ENCODE measurements around the gene THADA. TPM values are rescaled to one million over a fixed set of nuclear protein-coding genes. Genes with fewer than 3 reads are reported as not detected.

Gene THADA
- total RNA-seq, 1 experiment from 2014 or later, result 35.7 TPM

DNA sequence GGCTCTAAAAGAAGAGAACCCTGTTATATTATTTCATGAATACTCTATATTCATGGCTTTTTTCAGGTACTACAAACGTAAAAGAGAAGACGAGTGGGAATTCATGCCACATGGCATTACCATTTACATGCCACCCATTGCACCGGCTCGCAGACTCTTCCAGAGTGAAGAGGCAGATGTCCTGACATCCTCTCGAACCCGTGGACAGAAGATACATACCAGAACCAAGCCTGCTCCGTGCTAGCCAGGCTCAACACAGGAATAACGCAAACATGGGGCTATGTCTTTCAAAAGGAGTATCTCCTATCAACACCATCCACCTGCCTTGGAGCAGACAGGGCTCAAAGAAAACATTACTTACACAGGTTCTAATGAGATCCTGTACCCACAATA is 168.8 kb downstream of the THADA start:
- Histone ChIP-seq H3K27me3 (no peaks in the 10 kb centered on the region), H3K9me3 (replicated peaks) (no peaks in the 10 kb centered on the region; the same call in 1 of the 2 replicates), H3K4me3 (no peak overlapping the region), H3K36me3 (peaks cover 8% of the 10 kb centered on the region; the same call in 1 of the 2 replicates), H3K4me1 (peaks cover 12% of the 10 kb centered on the region), H3K27ac (no peak overlapping the region)
- DNase-seq, result no peak

DNA sequence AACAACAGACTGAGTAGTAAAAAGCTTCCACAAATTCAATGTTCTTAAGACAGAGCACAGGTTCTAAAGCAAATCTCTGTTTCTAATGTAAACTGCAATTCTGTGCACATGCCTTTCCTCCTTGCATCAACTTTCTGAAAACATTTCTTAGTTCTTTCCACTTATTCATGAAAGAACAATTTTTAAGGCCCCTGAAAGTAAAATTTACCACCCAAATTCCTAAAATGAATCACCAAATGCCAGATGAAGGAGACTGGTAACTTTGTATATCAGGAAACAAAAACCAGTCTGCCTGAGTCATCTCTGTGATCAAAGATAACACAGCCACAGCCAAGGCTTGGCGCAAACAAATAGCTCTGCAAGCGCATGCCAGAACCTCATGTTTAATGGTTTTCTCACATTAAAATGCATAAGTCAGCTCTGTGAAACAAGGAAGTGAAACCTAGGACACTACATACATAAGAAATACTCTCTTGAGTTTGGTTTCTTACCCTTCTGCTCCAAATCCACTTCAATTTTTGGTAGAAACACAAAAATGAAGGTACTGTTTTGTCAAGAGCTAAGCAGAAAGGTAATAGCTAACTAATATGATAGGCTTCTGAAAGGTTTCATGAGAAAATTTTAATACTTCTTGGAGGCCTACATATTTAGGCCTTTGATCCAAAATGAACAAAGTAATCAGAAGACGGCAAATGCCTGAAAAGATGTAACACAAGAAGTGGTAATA is 169.4 kb downstream of the THADA start:
- no peaks in the 10 kb centered on the region for H3K9me3 ChIP-seq (replicated peaks)
- peaks cover 8% of the 10 kb centered on the region; the same call in 1 of the 2 replicates for H3K36me3 ChIP-seq
- peak; percentile 30 to 34 for DNase-seq
- H3K4me1 ChIP-seq, result peaks cover 12% of the 10 kb centered on the region
- H3K4me3 ChIP-seq, result no peak overlapping the region
- H3K27me3 ChIP-seq, result no peaks in the 10 kb centered on the region
- no peak overlapping the region; the same call in 1 of the 2 replicates for H3K27ac ChIP-seq

DNA sequence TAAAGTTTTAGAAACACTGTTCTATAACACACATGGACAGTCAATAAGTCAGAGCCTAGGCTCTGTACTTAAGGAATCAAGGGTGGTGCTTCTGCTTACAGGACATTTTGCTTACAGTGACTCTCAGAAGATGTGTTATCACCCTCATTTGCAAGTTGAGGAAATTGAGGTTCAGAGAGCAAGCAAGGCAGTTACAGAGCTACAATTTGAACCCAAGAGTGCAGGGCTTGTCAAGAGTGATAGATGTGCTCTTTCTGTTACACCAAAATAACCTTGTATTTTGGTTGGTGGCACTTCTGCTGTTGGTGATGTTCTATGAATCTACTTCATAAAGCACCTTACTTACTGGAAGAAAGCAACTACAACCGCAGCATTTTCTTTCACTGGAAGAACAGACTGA is 170.2 kb downstream of the THADA start:
- H3K36me3 ChIP-seq, result peaks cover 8% of the 10 kb centered on the region; the same call in 1 of the 2 replicates
- H3K4me1 ChIP-seq, result peaks cover 12% of the 10 kb centered on the region
- no peak overlapping the region for H3K4me3 ChIP-seq
- no peak overlapping the region for H3K27ac ChIP-seq
- no peaks in the 10 kb centered on the region for H3K27me3 ChIP-seq
- DNase-seq, result no peak
- H3K9me3 ChIP-seq (replicated peaks), result no peaks in the 10 kb centered on the region

DNA sequence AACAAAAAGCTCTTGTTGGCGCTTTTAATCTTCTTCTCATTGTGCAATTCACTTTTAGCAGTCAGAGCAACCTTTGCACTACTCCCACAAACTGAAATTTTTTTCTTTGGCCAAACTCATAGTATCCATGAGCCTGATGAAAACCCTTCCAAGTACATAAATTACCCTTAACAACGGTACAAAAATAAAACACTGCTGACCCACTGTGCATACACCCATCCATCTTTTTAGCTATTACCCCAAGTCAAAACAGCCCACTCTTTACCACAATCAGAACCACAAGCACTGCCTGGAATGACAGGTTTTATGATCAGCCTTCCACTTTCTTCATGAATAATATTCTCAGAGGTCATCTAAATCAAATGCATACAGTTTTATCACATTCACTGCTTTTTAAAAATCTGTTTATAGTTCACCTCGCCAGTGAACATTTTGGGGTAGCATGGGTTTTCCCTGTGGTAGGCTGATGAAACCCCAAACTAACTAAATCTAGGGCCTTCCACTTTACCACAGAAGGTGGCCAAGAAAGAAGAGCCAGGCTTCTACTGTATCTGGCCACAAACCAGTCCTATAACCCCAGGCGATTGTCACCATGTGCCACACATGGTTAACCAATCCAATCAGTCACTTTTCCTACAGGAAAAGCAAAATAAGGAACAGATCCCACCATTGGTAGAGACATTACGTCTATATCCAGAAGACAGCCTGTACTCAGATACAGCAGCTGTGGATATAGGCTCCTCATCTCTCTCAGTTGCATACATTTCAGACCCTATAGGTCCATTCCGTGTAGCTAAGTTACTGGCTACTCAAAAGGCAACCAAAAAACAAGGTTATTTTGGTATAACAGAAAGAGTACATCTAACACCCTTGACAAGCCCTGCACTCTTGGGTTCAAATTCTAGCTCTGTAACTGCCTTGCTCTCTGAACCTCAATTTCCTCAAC is 171.3 kb downstream of the THADA start:
- DNase-seq, result no peak
- Histone ChIP-seq H3K4me1 (peaks cover 12% of the 10 kb centered on the region), H3K4me3 (no peak overlapping the region), H3K27me3 (no peaks in the 10 kb centered on the region), H3K9me3 (replicated peaks) (no peaks in the 10 kb centered on the region), H3K36me3 (peaks cover 3% of the 10 kb centered on the region; the same call in 1 of the 2 replicates), H3K27ac (no peak overlapping the region)

DNA sequence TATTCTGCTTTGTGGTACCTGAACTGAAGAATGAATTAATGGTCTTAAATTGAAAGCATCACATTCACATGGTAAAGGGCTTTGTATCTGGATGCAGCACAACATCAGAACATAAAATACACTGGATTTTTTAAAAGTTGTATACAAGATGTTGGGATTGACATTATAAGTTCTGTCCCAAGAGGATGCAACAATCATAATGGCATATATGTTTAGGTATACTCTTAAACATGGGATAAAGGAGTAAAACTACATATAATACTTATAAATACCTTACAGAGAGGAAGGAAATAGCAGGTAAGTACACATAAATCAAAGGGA is 171.9 kb downstream of the THADA start:
- no peak for DNase-seq
- Histone ChIP-seq H3K36me3 (no peaks in the 10 kb centered on the region), H3K4me1 (peaks cover 12% of the 10 kb centered on the region), H3K27ac (no peak overlapping the region), H3K4me3 (no peak overlapping the region), H3K27me3 (no peaks in the 10 kb centered on the region), H3K9me3 (replicated peaks) (no peaks in the 10 kb centered on the region)

DNA sequence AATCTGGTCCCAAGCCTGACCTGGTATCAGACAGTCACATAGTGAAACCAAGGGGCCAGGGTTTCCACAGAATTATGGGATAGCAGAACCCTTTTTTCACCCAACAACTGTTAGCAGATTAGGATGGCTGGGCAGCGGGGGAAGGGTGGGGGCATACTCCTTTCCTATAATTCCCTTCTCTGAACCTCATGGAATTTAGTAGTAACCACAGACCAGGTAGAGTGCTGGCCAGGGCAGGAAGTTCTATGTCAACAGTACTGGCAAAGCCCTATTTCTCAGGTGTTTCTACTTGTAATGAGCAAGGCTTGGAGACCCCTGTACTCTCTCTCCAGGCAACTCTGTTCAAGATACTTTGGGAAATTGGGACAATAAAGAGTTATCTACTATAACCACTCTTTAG is 174.6 kb downstream of the THADA start:
- no peak for DNase-seq
- peaks cover 6% of the 10 kb centered on the region for H3K4me1 ChIP-seq
- no peaks in the 10 kb centered on the region for H3K36me3 ChIP-seq
- H3K27me3 ChIP-seq, result no peaks in the 10 kb centered on the region
- H3K4me3 ChIP-seq, result no peak overlapping the region
- H3K9me3 ChIP-seq (replicated peaks), result no peaks in the 10 kb centered on the region
- H3K27ac ChIP-seq, result no peak overlapping the region

DNA sequence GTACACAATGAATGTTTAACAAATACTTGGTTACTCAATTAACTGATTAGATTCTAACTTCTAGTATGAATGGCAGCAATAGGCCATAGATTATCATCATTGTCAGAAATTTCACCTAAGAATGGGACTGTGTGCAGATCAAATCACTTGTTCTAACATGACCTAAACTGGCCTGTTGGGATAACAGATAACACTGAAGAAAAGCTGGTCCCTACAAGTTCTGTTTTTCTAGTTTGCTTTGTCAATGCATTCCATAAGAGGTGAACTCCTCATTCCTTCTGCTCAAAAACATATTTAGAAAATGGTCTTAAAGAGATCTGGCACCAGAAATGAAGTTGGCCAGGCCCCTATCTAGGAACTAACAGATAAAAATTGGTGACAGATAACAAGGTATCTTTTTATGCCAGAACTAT is 175.4 kb downstream of the THADA start:
- H3K27ac ChIP-seq, result no peak overlapping the region
- DNase-seq, result no peak
- no peaks in the 10 kb centered on the region for H3K36me3 ChIP-seq
- no peak overlapping the region for H3K4me3 ChIP-seq
- H3K9me3 ChIP-seq (replicated peaks), result no peaks in the 10 kb centered on the region
- H3K4me1 ChIP-seq, result no peaks in the 10 kb centered on the region
- H3K27me3 ChIP-seq, result no peaks in the 10 kb centered on the region

DNA sequence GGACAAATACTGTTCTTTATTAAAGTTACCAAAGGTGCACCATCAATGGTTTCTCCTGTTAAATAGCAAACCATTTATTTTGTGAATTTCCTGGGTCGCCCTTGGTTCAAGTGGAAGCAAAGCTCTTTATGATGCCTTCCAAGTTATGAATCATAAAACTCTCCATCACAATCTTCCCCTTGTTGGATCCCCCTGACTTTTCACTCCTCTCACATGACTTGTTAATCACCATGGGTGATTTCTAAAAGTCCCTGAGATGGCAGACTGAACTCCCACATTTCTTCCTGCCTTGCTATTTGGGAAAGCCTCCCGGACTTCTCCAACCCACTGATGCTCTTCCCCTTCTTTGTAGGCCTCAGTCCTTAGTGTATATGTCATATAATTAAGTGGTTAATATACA is 176.0 kb downstream of the THADA start:
- Histone ChIP-seq H3K4me3 (no peak overlapping the region), H3K36me3 (no peaks in the 10 kb centered on the region), H3K9me3 (replicated peaks) (no peaks in the 10 kb centered on the region), H3K4me1 (no peaks in the 10 kb centered on the region), H3K27ac (no peak overlapping the region), H3K27me3 (no peaks in the 10 kb centered on the region)
- no peak for DNase-seq

DNA sequence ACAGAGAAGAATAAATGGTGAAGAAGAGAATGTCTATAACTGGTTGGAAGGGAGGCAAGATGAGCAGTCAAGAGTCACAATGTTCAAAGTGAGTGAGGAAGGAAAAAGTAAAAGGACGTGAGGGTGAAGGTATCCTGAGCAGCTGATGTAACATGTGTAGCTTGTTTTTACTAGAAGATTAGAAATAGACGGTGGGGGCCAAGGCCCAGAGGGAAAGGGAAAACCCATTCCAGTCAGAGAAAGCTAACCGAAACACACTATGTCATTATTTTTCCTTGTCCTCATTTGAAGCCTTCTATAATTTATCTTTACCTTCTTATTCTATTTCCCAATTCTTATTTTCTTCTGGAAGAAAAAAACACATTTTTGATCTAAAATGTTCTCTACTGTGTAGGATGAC is 176.6 kb downstream of the THADA start:
- Histone ChIP-seq H3K27ac (no peak overlapping the region), H3K4me3 (no peak overlapping the region), H3K36me3 (no peaks in the 10 kb centered on the region), H3K9me3 (replicated peaks) (no peaks in the 10 kb centered on the region), H3K27me3 (no peaks in the 10 kb centered on the region), H3K4me1 (no peaks in the 10 kb centered on the region)
- DNase-seq, result no peak

DNA sequence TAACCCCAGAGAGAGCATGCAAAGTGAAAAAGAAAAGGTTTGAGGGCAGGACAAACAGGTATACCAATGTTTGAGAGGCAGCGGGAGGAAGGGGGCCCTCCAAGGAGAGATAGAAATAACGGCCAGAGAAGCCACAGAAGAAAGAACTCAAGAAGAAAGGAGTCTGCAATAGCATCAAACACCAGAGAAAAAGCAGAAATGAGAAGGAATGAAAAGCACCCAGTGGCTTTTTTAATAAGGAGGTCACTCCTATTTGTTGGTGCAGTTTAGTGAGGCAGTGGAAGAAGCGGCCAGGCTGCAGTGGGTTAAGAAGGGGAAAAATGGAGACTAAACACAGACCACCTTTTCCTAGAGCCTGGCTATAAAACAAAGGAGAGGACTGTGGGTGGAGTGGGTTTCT is 177.2 kb downstream of the THADA start:
- Histone ChIP-seq H3K36me3 (0 out of 2 replicates have a peak, but pooled peaks cover 4% of the 10 kb centered on the region), H3K9me3 (replicated peaks) (no peaks in the 10 kb centered on the region)
- DNase-seq, result no peak

DNA sequence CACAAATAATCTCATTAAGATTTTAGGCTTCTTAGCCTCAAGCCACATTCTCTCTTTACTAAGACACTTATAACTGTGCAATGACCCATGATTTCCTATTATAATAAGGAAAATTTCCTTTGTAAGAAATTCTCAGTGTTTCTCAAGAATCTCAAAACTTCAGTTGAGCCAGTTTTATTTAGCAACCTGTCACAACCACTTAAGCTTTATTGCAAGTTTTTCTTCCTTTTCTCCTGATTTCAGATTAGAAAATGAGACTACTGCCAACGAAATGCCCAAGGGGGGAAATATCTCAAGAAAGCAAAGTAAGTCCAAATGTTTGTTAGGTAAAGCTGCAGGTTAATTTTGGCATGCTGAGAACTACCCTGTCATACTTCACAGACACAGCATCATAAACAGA is 178.5 kb downstream of the THADA start:
- Histone ChIP-seq H3K36me3 (0 out of 2 replicates have a peak, but pooled peaks cover 4% of the 10 kb centered on the region), H3K27me3 (no peaks in the 10 kb centered on the region), H3K4me3 (no peak overlapping the region), H3K27ac (no peak overlapping the region), H3K4me1 (peaks cover under 1% of the 10 kb centered on the region; the same call in 1 of the 2 replicates), H3K9me3 (replicated peaks) (no peaks in the 10 kb centered on the region)
- no peak for DNase-seq

More for the DNA sequence above, 177.2 kb downstream of the THADA start:
- Histone ChIP-seq H3K27ac (no peak overlapping the region), H3K27me3 (no peaks in the 10 kb centered on the region), H3K4me3 (no peak overlapping the region), H3K4me1 (no peaks in the 10 kb centered on the region)

DNA sequence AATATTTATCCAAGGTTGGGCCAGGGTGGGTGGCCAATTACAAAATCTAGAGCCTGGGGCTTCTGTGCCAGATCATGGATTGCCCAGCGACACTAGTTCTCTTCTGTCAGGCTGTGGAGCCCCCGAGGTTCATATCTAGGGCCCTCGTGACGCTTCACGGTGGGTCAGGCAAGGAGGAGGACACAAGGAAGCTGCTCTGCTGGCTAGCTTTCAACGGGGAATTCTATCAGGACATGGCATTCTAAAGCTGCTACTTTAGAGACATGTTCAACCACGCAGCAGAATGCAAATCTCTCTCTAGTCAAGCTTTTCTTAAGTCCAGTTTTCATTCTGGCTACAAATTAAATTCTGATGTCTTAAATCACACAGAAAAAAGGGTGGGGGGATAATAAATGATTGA is 180.2 kb downstream of the THADA start:
- H3K27me3 ChIP-seq, result no peaks in the 10 kb centered on the region

DNA sequence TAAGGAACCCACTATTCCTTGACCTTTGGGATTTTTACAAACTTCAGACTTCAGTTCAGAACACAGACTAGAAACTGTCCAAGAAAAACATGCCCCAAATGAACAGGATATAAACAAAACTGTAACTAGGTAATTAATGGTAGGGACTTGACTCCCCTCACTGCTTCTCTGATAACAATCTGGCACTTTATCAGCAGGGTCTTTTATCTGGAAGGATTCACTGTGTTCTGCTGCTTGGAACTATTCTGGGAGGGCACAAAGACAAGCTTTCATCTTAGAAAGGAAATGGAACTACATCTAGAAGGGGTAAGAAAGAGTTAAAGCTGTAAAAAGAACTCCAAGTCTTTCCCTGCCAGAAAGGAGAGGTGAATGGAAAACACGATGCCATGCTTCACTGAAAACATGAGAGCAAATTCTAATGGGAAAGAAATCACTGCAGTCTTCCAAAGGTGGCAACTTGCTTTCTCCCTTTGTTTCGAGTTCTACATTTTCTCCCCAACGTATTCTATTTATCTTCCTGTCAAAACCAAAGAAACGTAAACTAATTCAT is 181.2 kb downstream of the THADA start:
- H3K4me1 ChIP-seq, result peaks cover 3% of the 10 kb centered on the region; the same call in 1 of the 2 replicates
- H3K27ac ChIP-seq, result no peak overlapping the region
- no peaks in the 10 kb centered on the region for H3K27me3 ChIP-seq
- H3K4me3 ChIP-seq, result no peak overlapping the region
- H3K36me3 ChIP-seq, result 0 out of 2 replicates have a peak, but pooled peaks cover 4% of the 10 kb centered on the region
- H3K9me3 ChIP-seq (replicated peaks), result no peaks in the 10 kb centered on the region
- DNase-seq, result no peak

More for the DNA sequence above, 180.2 kb downstream of the THADA start:
- Histone ChIP-seq H3K4me1 (peaks cover 3% of the 10 kb centered on the region; the same call in 1 of the 2 replicates), H3K4me3 (no peak overlapping the region), H3K9me3 (replicated peaks) (no peaks in the 10 kb centered on the region), H3K27ac (no peak overlapping the region), H3K36me3 (0 out of 2 replicates have a peak, but pooled peaks cover 4% of the 10 kb centered on the region)
- DNase-seq, result no peak

DNA sequence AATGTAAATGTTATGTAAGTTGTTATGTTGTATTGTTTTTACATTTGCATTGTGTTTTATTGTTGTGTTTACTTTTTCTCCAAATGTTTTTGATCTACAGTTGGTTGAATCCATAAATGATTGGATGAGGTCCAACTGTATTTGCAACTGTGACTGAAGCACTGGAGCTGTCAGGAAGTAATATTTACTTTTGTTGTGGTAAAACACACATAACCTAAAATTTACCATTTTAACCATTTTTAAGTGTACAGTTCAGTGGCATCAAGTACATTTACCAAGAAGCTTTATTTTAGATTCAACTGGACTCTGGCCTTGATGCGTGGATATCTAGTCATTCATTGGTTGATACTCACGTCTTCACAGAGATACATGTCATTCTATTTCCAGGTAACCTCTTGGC is 181.8 kb downstream of the THADA start:
- H3K4me3 ChIP-seq, result no peak overlapping the region
- H3K36me3 ChIP-seq, result 0 out of 2 replicates have a peak, but pooled peaks cover 4% of the 10 kb centered on the region
- DNase-seq, result no peak
- H3K4me1 ChIP-seq, result peaks cover 3% of the 10 kb centered on the region; the same call in 1 of the 2 replicates
- H3K27ac ChIP-seq, result no peak overlapping the region
- no peaks in the 10 kb centered on the region for H3K27me3 ChIP-seq
- no peaks in the 10 kb centered on the region for H3K9me3 ChIP-seq (replicated peaks)

Measured in SJCRH30 (cell line).